Measurements from ENCODE around the gene CENPM.

GRCh38 chr22:41995211-41995610 is 48.3 kb upstream of the CENPM start:
- TF ChIP-seq CTCF (IDR thresholded peaks at IDR 0.05; ENCODE audit: insufficient read depth, low read length, poor library complexity, severe bottlenecking) (no peak), EZH2phosphoT487 (conservative IDR thresholded peaks at IDR 0.05; ENCODE audit: low read length) (no peak)

Data from SU-DHL-6 (cell line).